Measurements from ENCODE around the gene BAG2. TPM values are rescaled to one million over a fixed set of nuclear protein-coding genes. Genes with fewer than 3 reads are reported as not detected.

The BAG2 gene
- total and polyA plus RNA-seq, 2 donors (not counting 1 experiment from before 2014, with no cell fraction given) = 21.1 to 31.5 TPM

DNA sequence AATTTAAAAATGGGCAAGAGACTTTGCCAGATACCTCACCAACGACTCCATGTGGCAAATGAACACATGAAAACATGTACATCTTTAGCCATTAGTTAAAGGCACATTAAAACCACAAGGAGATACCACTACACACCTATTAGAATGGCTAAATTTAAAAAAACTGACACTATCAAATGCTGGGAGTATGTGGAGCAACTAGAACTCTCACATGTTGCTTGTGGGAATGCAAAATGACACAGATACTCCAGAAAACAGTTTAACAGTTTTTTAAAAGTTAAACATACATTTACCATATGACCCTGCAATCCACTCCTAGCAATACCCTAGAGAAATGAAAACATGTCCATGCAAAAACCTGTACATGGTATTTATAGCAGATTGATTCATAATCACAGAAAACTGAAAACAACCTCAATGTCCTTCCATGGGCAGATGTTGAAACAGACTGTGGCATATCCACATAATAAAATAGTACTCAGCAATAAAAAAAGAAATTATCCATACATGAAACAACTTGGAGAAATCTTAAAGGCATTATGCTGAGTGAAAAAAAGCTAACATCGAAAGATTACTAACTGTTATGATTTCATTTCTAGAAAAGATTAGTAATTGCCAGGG lies 48.1 kb downstream of the BAG2 start:
- H3K27me3 ChIP-seq (ENCODE audit: control insufficient read depth, insufficient read depth, low read length) = no peaks in the 10 kb centered on the region
- H3K79me2 ChIP-seq (ENCODE audit: control insufficient read depth, insufficient read depth, low read length) = peaks cover 62% of the 10 kb centered on the region
- no peak for DNase-seq (ENCODE audit: low read depth in 2 of 2)
- H3K9me3 ChIP-seq (ENCODE audit: control insufficient read depth, insufficient read depth, low read depth, low read length) = no peaks in the 10 kb centered on the region
- peak overlapping the region; percentile 54 for H3K4me2 ChIP-seq (ENCODE audit: extremely low read depth, insufficient read depth, low read length)
- no peak overlapping the region for H2AFZ ChIP-seq (ENCODE audit: low read length)
- peaks cover 4% of the 10 kb centered on the region for H3K4me1 ChIP-seq (ENCODE audit: control insufficient read depth, extremely low read depth, insufficient read depth, low read length)
- TF ChIP-seq EZH2 (IDR thresholded peaks at IDR 0.05; ENCODE audit: low read length, missing control alignments) = no peak
- TF ChIP-seq, protein P1, sequence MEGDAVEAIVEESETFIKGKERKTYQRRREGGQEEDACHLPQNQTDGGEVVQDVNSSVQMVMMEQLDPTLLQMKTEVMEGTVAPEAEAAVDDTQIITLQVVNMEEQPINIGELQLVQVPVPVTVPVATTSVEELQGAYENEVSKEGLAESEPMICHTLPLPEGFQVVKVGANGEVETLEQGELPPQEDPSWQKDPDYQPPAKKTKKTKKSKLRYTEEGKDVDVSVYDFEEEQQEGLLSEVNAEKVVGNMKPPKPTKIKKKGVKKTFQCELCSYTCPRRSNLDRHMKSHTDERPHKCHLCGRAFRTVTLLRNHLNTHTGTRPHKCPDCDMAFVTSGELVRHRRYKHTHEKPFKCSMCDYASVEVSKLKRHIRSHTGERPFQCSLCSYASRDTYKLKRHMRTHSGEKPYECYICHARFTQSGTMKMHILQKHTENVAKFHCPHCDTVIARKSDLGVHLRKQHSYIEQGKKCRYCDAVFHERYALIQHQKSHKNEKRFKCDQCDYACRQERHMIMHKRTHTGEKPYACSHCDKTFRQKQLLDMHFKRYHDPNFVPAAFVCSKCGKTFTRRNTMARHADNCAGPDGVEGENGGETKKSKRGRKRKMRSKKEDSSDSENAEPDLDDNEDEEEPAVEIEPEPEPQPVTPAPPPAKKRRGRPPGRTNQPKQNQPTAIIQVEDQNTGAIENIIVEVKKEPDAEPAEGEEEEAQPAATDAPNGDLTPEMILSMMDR (conservative IDR thresholded peaks at IDR 0.05 in 1 of 2, IDR thresholded peaks at IDR 0.05 in 1 of 2; ENCODE audit: low read depth in 1 of 2, low read length in 2 of 2) = no peak
- H3K27ac ChIP-seq (ENCODE audit: insufficient read depth, low read length) = no peak overlapping the region
- H3K36me3 ChIP-seq (ENCODE audit: control insufficient read depth, insufficient read depth, low read length) = no peaks in the 10 kb centered on the region
- H4K20me1 ChIP-seq (ENCODE audit: control insufficient read depth, extremely low read depth, insufficient read depth, low read length) = no peaks in the 10 kb centered on the region
- no peak overlapping the region for H3K9ac ChIP-seq (ENCODE audit: insufficient read depth, low read length)
- peak overlapping the region; percentile 5 to 89 (median 58) for H3K4me3 ChIP-seq (replicated peaks in 1 of 4; ENCODE audit: control extremely low read depth in 1 of 4, insufficient read depth in 1 of 4, low read depth in 3 of 4, low read length in 4 of 4)

DNA sequence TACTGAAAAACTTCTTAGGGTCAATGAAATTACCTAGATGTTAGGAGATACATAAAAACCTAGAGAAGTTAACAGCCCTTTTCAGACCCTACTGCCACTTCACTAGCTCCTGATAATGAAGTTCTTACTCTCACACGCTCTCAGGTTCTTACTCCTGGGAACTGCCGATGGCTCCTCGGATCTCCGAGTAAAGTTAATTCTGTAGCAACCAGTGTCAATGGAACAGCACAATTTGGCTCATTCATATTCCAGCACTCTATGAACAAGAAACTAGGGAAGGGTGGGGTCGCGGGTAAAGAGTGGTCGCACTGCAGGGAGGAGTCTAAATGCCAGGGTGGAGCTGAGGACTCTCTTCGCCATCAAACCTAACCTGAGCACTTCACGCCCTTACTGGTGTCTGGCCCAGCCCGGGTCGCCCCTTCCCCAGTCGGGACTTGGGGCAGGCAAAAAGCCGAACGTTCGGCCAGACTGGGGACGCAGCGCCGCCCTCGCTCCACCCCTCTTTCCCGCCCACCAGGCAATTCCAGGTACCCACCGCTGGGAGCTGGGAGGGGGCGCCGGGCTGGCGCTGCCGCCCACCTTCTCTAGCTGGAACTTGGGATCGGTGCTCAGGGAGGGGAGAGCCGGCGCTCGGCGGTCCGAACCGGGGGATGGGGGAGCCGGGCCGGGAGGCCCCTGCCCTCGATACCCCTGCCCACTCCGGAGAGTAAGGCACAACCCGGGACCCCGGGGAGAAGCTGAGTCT lies 49.2 kb downstream of the BAG2 start:
- Histone ChIP-seq H3K27ac (ENCODE audit: insufficient read depth, low read length) (peak overlapping the region; percentile 94), H3K79me2 (ENCODE audit: control insufficient read depth, insufficient read depth, low read length) (peaks cover 50% of the 10 kb centered on the region), H3K9me3 (ENCODE audit: control insufficient read depth, insufficient read depth, low read depth, low read length) (no peaks in the 10 kb centered on the region), H3K36me3 (ENCODE audit: control insufficient read depth, insufficient read depth, low read length) (no peaks in the 10 kb centered on the region), H3K4me3 (replicated peaks in 1 of 4; ENCODE audit: control extremely low read depth in 1 of 4, insufficient read depth in 1 of 4, low read depth in 3 of 4, low read length in 4 of 4) (peak overlapping the region; percentile 88 to 92 (median 89)), H3K4me1 (ENCODE audit: control insufficient read depth, extremely low read depth, insufficient read depth, low read length) (peaks cover 4% of the 10 kb centered on the region), H4K20me1 (ENCODE audit: control insufficient read depth, extremely low read depth, insufficient read depth, low read length) (no peaks in the 10 kb centered on the region), H3K4me2 (ENCODE audit: extremely low read depth, insufficient read depth, low read length) (peak overlapping the region; percentile 78), H3K9ac (ENCODE audit: insufficient read depth, low read length) (peak overlapping the region; percentile 92), H3K27me3 (ENCODE audit: control insufficient read depth, insufficient read depth, low read length) (no peaks in the 10 kb centered on the region), H2AFZ (ENCODE audit: low read length) (peak overlapping the region; percentile 84)
- TF ChIP-seq, protein P1 (conservative IDR thresholded peaks at IDR 0.05 in 1 of 2, IDR thresholded peaks at IDR 0.05 in 1 of 2; ENCODE audit: low read depth in 1 of 2, low read length in 2 of 2) = peak; percentile 36 to 38
- TF ChIP-seq EZH2 (IDR thresholded peaks at IDR 0.05; ENCODE audit: low read length, missing control alignments) = no peak
- peak; percentile 63 to 71 for DNase-seq (ENCODE audit: low read depth in 2 of 2)

DNA sequence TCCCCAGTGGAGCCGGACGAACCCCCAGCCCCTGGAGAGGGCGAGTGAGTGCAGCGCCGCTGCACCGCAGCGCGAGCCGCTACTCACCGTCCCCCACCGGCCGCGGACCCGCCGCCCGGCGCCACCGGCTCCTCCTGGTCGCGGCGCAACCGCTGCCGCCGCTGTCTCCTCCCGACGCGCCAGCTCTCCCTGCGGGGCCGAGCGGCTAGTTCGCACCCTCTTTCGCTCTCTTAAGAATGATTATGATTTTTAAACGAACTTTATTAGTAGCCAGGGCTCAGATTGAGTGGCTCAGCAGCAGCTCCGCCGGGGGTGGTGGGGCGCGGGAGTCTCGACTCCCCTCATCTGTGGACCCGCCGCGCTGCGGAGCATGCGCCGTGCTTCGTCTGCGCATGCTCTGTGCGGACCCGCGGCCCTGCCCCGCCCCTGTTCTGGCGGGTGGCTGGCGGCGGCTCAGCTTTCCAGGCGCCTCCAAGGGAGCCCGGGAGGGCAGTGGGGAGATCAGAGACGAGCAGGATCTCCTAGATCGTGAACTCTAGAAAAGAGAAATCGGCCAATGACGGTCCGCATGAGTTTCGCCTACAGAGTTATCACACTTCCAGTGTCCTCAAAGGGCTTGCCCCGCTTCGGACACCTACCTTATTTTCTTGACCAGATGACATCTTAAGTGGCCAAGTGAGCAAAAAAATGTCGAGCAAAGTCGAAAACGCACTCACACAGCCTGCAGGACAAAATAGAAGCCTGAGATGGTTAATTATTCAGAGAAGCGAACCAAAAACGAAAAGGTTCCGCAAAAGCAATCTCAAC lies 50.0 kb downstream of the BAG2 start, which contains the start of gene RAB23:
Gene RAB23, minus strand, starts transcription at position 372 of the 807 bp plus-strand sequence. CDS start 11,927 bp downstream, outside the sequence.
- H3K79me2 ChIP-seq (ENCODE audit: control insufficient read depth, insufficient read depth, low read length) = peaks cover 42% of the 10 kb centered on the region
- H3K4me3 ChIP-seq (replicated peaks in 1 of 4; ENCODE audit: control extremely low read depth in 1 of 4, insufficient read depth in 1 of 4, low read depth in 3 of 4, low read length in 4 of 4) = peak within 1 kb of the TSS; percentile 88 to 92 (median 89)

More for the DNA sequence above, 50.0 kb downstream of the BAG2 start, which contains the start of gene RAB23:
- peak within 1 kb of the TSS; percentile 94 for H3K27ac ChIP-seq (ENCODE audit: insufficient read depth, low read length)
- peak within 1 kb of the TSS; percentile 92 for H3K9ac ChIP-seq (ENCODE audit: insufficient read depth, low read length)
- H3K36me3 ChIP-seq (ENCODE audit: control insufficient read depth, insufficient read depth, low read length) = no peaks in the 10 kb centered on the region
- peak; percentile 76 to 85 for DNase-seq (ENCODE audit: low read depth in 2 of 2)
- peak within 1 kb of the TSS; percentile 100 for H3K4me2 ChIP-seq (ENCODE audit: extremely low read depth, insufficient read depth, low read length)
- H3K4me1 ChIP-seq (ENCODE audit: control insufficient read depth, extremely low read depth, insufficient read depth, low read length) = peaks cover 4% of the 10 kb centered on the region
- H3K9me3 ChIP-seq (ENCODE audit: control insufficient read depth, insufficient read depth, low read depth, low read length) = no peaks in the 10 kb centered on the region
- H2AFZ ChIP-seq (ENCODE audit: low read length) = peak within 1 kb of the TSS; percentile 84
- no peaks in the 10 kb centered on the region for H3K27me3 ChIP-seq (ENCODE audit: control insufficient read depth, insufficient read depth, low read length)
- H4K20me1 ChIP-seq (ENCODE audit: control insufficient read depth, extremely low read depth, insufficient read depth, low read length) = no peaks in the 10 kb centered on the region
- TF ChIP-seq, protein P1 (conservative IDR thresholded peaks at IDR 0.05 in 1 of 2, IDR thresholded peaks at IDR 0.05 in 1 of 2; ENCODE audit: low read depth in 1 of 2, low read length in 2 of 2) = no peak
- no peak for TF ChIP-seq EZH2 (IDR thresholded peaks at IDR 0.05; ENCODE audit: low read length, missing control alignments)

Data from fibroblast of lung (primary cell).